ENCODE measurements around the gene CAPN3.

DNA sequence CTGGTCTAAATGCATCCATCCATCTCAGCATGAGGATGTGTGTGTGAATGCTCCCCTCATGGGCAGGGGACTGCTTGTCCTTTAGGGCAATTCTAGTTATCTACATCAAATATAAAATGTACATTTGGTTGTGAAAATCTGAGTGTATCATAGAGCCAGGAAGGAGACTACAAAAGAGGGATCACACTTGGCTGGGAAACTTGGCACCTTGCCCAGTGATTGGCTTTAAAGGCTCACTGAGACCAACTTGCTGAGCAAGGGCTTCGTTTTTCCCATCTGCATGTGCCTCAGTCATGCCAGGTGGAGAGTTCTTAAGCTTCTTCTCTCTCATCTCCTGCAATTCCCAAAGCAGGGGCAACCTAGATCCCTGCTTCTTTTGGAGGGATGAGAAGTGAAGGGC lies 5.2 kb downstream of the CAPN3 start:
- no peak for TF ChIP-seq POLR2AphosphoS5 (IDR thresholded peaks at IDR 0.05)
- TF ChIP-seq POLR2A (IDR thresholded peaks at IDR 0.05): no peak
- TF ChIP-seq, protein P1, sequence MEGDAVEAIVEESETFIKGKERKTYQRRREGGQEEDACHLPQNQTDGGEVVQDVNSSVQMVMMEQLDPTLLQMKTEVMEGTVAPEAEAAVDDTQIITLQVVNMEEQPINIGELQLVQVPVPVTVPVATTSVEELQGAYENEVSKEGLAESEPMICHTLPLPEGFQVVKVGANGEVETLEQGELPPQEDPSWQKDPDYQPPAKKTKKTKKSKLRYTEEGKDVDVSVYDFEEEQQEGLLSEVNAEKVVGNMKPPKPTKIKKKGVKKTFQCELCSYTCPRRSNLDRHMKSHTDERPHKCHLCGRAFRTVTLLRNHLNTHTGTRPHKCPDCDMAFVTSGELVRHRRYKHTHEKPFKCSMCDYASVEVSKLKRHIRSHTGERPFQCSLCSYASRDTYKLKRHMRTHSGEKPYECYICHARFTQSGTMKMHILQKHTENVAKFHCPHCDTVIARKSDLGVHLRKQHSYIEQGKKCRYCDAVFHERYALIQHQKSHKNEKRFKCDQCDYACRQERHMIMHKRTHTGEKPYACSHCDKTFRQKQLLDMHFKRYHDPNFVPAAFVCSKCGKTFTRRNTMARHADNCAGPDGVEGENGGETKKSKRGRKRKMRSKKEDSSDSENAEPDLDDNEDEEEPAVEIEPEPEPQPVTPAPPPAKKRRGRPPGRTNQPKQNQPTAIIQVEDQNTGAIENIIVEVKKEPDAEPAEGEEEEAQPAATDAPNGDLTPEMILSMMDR (IDR thresholded peaks at IDR 0.05): no peak
- no peak for TF ChIP-seq EP300 (IDR thresholded peaks at IDR 0.05)

Data from sigmoid colon (tissue), 4 donors.